RCC 7860 (cell line): Measurements from ENCODE around the gene P2RX3.
"Not testable (repeated sequence)": the region's sequence is repeated elsewhere in the genome, so short reads cannot be mapped to it uniquely, and the experiment has no call there.

Source experiments
- DNase-seq: peaks from one replicate; pipeline ENCODE4 v3.0.0-alpha.2; 2015; ENCODE audit warnings: low spot score
- FAIRE-seq: peaks from 2 replicates; lab custom pipeline; 2012; peaks lifted over from hg19 to GRCh38; lab: Jason Lieb, UNC

The P2RX3 gene

DNA sequence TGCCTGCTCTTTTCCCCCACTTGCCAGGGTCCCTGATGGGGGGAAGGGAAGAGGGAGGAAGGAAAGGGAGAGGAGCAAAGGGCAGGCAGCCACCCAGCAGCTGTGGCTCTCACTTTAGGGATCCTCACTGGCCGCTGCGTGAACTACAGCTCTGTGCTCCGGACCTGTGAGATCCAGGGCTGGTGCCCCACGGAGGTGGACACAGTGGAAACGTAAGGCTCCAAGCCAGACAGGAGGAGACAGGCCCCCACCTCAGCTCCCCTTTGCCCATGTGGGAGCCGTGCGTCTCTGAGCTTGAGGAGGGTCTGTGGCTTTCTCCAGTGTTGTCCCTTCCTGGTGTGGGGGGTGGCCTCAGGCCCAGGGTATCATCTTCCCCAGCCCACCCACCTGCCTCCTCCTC lies 9.9 kb downstream of the P2RX3 start:
- DNase-seq (no peak), FAIRE-seq (no peak)

DNA sequence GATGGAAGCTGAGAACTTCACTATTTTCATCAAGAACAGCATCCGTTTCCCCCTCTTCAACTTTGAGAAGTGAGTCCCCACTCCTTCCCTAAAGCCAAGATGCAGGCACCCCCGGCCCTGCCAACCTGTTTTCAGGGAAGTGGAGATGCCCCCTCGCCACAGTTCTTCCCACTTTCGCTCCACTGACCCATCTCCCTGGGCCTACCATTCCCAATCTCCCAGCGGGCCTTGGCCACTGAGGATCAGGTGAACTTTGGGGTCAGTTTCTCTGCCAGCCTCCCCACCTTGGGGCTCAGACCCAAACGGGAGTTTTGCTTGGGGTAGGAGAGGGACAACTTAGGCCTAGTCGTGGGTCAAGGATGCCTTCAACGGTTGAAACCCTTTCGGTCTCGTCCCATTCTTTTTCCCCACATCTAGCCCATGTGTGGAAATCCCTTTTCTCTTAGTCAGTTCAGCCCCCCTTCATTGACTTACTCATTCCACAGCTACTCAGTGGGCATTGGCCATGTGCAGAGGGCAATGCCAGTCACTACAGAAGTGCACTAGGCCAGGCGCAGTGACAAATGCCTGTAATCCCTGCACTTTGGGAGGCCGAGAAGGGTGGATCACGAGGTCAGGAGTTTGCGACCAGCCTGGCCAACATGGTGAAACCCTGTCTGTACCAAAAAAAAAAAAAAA lies 10.6 kb downstream of the P2RX3 start:
- DNase-seq (peak; percentile 25), FAIRE-seq (no peak)

DNA sequence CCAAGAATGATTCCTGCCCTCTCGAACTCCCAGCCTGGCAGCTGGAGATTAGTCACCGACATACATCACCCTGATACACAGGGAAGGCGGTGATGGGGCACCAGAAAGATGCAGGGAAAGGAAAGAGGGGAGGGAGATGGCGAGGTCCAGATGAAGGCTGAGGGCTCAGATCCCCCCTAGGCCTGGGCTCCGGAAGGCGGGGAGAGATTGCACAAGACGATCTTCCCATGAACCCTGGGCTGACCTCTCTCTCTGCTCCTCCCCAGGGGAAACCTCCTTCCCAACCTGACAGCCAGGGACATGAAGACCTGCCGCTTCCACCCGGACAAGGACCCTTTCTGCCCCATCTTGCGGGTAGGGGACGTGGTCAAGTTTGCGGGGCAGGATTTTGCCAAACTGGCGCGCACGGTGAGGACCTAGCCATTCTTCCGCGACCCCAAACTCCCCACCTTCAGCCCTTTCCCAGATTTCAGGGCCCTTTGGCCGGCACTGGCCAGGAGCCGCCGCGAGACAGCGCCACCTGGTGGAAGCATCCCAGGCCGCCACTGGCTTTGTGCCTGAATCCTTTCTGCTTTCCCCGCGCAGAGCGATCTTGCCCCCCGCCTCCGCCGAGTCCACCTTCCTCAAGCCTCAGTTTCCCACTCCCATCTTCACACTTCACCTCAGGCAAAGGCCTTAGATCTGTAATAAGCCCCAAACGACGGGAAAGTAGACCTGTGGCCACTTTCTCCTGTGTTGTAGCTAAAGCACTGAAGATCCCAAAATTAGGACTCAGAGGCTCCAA lies 11.5 kb downstream of the P2RX3 start:
- DNase-seq, result peak; percentile 48
- FAIRE-seq, result no peak

DNA sequence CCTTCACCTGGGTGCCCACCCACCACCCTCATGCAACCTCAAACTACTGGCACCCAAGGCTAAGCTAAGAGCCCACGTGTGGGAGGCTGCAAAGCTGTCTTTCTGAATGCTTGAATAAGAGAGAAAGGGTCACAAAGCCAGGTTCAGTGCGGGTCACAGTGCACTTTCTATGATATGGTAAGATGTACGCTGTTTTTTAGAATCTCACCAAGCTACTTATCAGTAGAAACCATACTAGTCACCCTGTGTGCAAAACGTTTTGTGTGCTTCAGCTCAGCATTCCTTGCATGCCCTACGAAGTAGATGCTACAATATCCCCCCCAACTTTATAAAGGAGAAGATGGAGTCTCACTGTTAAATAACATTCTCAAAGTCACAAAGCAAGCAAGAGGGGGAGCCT lies 14.9 kb downstream of the P2RX3 start:
- no peak for FAIRE-seq

DNA sequence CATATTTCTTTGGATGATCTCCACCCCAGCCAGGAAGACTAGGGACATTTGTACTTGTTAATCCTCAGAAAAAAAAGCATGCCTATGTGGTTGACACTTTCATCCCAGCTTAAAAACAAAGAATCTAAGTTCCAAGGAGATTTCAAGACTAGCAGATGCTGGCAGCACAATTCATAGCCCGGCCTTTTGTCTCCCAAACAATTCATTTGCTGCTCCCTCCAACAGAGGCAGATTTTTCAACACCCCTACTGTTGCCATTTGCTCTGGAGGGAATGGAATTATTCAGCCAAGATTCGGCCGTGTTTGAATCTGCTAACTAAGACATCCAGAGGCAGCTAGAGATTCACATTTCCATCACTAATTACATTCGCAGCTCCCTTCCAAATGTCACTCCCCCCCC lies 15.3 kb downstream of the P2RX3 start:
- FAIRE-seq (no peak), DNase-seq (no peak)

More for the DNA sequence above, 14.9 kb downstream of the P2RX3 start:
- DNase-seq, result no peak

DNA sequence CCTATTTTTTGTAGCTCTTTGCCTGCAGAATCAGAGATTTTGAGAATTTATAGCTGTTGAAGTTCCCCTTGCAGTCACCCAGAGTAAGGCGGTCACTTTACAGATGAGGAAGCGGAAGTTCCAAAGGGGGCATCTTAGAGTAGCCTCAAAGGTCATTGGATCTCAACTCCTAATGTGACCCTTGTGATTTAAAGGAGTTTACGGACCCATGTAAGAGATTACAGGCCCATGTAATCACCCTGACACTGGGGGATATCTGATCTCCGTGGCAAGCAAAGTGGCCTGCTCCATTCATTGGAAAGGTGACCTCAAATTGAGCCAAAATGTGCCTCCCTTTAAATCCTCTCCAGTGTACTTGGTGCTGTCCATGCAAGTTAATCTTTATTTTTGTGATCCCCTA lies 15.7 kb downstream of the P2RX3 start:
- no peak for FAIRE-seq
- no peak for DNase-seq

DNA sequence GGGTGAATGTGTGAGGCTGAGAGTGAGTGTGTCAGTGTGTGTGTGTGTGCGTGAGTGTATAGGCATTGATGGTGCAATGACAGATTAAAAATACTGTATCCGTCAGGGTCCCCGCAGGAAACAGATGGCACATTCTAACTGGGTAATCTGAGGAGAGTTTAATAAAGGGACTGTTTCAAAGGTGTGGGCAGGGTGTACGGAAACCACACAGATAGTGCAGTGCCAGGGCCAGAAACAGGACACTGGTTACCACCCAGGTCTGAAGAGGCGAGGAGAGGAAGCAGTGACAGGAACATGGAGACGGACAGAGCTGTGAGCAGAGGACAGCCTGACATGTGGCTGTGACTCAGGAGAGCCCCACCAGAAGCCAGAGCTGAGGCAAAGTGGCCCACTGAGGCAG lies 16.5 kb downstream of the P2RX3 start:
- FAIRE-seq (no peak), DNase-seq (no peak)

DNA sequence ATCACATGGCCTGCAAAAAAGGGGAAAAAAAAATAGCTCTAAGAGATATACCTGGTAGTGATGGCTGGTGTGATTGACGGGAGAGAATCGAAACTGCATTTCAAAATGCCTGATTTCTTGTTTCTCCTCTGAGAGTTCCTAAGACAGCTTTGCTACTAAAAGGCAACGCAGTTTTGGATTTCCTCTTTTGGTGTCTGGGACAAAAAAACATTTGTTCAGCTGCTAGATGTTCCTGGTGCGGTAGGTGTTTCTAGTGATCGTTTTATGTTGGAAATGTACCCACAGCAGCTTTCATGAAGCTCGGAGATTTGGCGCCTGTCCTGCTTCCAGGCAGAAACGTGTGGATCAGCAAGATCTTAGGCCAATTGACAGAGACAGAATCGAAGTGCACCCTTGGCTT lies 18.1 kb downstream of the P2RX3 start:
- FAIRE-seq (no peak), DNase-seq (no peak)

DNA sequence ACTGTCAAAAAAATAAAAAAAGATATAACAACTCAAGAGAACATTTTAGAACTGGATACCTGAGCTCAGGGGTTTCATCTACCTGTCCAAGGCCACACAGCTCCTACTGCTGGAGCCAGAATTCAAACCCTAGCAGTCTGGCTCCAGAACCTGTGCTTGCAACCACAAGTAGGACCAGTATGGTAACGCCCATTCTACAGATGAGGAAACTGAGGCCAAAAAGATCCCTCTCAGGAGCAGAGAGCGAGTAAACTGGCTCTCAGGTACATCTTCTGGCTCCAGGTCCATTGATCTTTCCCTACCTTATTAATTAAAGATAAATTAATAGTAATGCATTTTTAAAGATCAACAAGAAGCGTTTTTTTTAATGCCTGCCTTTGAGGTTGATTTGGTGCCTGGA lies 19.2 kb downstream of the P2RX3 start:
- no peak for DNase-seq
- FAIRE-seq, result no peak

DNA sequence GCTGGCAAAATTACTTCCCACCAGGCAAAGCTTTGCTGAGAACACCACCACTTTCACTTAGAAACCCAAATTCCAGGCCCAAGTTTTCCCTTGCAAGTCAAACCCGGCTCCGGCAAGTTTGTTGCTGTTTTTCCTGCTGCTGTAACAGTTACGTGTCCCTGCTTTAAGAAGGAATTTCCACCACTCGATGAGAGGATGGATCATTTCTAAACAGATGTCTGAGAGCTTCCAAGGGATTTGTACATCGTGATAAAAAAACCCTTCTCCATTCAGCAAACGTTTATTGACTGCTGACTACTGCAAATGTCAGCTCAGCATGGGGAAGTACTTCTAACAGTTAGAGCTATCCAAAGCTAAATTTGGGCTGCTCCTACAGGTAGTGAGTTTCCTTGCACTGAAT lies 19.7 kb downstream of the P2RX3 start:
- no peak for FAIRE-seq
- no peak for DNase-seq

DNA sequence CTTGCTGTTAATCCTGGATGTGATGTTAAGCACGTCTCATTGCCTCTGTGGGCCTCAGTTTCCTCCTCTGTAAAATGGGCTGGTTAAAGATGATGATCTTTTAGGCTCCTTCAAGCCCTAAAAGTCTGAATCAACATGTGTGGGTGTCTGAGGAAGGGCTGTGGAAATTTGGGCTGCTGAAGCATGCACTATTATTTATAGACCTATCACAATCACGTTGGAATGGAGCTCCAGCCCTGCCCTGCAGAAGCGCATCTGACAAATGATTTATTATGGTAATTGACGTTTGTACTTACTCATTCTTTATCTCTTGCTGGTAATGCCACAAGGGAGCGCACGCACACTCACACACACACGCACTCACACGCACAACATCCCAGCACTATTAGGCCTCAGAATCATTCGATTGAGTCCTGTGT lies 20.4 kb downstream of the P2RX3 start:
- DNase-seq, result no peak
- no peak for FAIRE-seq

DNA sequence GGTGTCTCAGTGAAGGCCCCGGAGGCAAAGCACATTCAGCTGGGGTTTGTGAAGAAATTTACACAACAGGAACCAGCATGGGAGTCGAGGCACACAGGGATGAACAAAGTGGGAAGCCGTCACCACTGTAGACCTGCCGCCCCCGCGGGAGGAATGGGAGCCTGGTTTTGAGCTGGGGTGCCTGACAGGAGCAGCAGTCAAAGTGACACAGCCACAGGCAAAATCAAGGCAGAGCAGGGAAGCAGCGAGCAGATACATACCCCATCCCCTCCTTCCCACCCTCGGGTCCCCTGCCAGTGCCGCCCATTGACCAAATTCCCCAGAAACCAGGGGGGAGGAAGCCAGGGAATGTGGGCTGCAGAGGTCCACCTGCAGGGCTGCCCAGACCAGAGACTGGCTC lies 20.8 kb downstream of the P2RX3 start:
- no peak for FAIRE-seq
- DNase-seq, result no peak

DNA sequence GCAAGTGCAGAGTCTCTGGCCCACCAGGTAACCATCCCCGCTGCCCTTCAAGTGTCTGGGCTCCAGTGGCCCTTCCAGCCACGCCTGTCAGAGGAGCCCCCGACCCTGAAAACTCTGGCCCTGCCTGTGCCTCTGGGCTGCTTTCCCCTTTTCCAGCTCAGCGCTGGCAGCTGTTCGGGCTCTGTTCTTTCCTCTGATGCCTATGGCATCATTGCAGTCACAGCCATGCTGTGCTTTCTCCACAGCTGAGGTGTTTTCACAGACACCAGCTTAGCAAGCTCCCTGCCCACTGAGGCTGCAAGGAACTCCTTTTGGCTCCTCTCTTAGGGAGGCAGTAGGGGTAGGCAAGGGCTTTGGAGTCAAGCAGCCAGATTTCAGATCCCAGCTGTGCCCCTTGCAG lies 21.2 kb downstream of the P2RX3 start:
- FAIRE-seq (no peak), DNase-seq (no peak)

DNA sequence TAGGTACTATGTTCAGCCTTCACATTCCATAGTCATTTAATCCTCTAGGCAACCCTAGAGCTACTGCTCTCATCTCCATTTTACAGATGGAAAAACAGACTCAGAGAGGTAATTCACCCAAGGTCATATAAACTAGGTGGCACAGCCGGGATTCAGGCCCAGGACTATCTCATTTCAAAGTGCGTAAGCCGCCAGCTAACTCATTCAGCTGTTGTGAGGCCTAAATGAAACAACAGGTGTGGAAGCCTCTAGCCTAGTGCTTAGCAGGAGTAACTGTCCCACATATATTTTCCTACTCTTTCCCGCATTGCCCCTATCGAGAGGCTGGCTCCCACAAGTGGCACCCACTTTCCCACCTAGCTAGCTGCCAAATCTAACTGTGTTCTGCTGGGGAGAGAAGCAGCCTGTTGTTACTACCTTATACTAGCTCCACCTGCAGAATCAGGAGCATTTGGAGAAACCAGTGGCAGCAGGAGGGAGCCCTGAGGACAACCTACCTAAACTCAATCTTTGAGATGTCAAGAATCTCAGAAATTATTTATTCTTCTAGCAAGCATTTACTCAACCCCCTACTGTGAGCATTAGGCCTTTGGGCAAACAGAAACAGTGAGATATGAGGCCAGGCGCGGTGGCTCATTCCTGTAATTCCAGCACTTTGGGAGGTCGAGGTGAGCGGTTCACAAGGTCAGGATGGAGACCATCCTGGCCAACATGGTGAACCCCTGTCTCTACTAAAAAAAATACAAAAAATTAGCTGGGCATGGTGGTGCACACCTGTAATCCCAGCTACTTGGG lies 21.9 kb downstream of the P2RX3 start:
- DNase-seq, result no peak
- no peak for FAIRE-seq

DNA sequence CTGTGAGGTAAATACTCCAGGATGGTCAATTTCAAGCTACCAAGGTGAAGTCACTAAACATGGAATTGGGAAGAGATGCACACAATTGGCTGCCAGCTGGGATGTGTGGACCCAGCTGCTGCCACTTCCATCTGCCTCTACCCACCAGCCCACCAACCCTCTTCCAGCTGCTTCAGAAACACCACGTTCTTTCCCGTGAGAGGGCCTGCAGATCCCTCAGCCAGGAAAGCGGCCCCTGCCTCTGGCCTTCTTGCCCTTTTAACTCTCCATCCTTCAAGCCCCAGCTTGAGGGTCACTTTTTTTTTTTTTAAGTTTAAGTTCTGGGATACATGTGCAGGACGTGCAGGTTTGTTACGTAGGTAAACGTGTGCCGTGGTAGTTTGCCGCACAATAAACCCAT lies 22.8 kb downstream of the P2RX3 start:
- FAIRE-seq, result no peak

DNA sequence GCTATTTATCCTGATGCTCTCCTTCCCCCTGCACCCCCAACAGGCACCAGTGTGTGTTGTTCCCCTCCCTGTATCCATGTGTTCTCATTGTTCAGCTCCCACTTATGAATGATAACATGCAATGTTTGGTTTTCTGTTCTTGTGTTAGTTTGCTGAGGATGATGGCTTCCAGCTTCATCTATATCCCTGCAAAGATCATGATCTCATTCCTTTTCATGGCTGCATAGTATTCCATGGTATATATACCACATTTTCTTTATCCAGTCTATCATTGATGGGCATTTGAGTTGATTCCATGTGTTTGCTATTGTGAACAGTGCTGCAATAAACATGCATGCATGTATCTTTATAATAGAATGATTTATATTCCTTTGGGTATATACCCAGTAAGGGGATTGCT lies 23.3 kb downstream of the P2RX3 start:
- FAIRE-seq, DNase-seq: not testable (repeated sequence)

More for the DNA sequence above, 22.8 kb downstream of the P2RX3 start:
- DNase-seq, result no peak

DNA sequence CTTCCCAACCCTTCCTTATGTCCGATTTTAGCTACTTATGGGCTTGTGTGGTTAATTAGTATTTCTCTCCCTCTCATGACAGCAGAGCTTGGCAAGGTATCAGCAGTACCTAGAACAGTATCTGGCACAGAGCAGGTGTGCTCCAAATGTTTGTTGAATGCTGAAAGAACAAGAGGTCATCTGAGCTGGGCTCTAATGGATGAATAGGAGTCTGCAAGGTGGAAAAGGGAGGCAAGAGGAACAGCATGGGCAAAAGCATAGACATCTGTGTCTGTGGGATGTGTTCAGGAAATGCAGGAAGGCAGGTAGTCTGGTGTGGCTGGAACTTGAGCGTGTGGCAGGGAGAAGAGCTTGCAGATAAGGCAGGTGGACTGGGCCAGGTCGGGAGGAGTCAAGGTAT lies 23.8 kb downstream of the P2RX3 start:
- no peak for FAIRE-seq
- no peak for DNase-seq

DNA sequence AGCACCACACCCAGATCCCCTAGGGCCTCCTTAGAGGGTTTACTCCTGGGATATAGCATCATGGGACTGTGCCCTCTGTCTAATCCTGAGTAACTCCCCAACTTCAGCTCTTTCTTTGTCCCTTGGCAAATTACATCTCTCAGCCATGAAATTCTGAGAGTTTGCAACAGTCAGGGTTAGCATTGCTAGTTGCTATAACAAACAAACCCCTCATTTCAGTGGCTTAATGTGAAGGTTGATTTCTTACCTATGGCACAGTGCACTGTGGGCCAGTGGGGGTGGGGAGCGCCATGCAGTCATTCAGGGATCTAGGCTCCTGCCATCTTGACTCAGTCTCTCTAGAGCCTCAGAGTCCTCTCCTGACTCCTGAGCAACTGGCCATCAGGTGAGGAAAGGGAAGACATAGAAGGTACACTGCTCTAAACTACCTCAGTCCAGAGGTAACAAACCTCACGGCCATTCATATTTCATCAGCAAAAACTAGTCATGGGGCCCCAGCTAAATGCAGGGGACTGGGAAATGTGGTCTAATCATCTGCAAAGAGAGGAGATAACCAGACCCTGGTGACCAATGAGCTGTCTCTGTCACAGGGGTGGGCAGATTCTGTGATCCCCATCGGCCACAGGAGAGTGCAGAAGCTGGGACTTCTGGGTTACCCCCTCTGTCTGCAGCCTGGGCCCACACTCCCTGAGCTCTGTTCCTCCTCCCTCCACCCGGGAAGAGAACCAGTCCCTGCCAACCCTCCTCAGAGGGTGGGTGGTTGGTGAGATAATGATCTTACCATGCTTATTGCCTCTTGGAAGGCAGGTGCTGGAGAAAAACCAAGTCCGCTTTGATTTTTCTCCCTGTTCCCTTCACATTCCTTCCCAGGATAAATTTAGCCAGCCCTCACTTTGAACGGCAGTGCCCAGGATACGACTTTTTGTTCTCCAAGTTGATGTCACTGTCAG lies 25.3 kb downstream of the P2RX3 start:
- FAIRE-seq (no peak), DNase-seq (no peak)

DNA sequence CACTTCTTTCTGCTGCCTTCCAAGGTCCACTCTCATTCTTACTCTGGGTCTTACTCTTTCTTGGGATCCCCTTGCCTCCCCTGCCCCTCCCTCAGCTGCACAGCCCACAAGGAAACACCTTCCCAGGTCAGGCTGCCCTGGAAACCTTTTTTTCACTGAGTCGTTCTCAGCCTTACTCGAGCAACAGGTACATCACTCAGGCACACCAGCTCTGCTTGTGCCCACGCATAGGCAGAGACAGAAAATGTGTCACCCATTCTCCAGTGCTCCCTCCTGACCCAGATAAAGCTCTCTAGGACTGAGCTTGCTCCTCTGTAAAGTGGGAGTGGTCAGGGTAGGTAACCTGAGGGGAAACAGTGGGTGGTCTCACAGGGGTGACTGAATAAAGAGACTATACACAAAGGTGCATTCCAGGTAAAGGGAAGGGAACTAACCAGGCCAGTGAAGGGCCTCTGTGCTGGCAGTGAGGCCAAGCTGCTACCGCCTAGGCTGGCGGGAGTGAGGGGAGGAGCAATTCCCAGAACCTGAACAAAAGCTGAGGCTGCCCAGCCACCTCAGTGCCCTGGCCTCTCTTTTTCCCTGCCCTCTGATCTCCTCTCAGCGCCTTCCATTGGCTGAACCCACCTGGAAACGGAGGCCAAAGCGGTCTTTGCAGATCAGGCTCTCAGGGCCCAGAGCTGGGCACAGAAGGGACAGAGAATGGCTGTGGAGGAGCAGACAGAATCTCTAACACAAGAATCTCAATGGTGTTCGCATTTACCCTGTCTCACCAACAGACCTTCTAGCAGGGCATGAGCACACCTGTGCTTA lies 26.9 kb downstream of the P2RX3 start:
- DNase-seq (no peak), FAIRE-seq (no peak)
